ENCODE results near the gene SRPRB.

The SRPRB gene

DNA sequence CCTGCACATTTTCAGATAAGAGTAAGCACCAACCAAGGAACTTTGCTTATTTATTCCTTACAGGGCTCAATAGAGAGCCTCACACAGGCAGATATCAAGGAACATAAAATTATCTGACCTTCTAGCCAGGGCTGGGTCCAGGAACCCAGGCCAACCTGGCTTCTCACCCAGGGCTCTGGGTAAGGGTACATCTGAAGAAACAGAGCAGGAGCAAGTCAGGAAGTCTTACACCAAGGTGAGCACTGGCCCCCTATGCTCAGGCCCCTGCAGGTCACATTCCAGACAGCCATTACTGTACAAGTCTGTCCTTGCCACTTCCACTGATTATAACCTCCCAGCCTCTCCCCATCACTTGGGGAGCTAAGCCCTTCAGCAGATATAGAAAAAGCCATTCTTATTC, 40.4 kb upstream of the SRPRB start:
- Histone ChIP-seq H3K27me3 (ENCODE audit: insufficient read depth, low read depth, severe bottlenecking) (peaks cover 8% of the 10 kb centered on the region), H3K9me3 (ENCODE audit: severe bottlenecking) (no peaks in the 10 kb centered on the region), H3K4me3 (ENCODE audit: low read depth, low read length) (no peak overlapping the region), H3K27ac (no peak overlapping the region), H3K36me3 (no peaks in the 10 kb centered on the region)
- TF ChIP-seq, protein P1, sequence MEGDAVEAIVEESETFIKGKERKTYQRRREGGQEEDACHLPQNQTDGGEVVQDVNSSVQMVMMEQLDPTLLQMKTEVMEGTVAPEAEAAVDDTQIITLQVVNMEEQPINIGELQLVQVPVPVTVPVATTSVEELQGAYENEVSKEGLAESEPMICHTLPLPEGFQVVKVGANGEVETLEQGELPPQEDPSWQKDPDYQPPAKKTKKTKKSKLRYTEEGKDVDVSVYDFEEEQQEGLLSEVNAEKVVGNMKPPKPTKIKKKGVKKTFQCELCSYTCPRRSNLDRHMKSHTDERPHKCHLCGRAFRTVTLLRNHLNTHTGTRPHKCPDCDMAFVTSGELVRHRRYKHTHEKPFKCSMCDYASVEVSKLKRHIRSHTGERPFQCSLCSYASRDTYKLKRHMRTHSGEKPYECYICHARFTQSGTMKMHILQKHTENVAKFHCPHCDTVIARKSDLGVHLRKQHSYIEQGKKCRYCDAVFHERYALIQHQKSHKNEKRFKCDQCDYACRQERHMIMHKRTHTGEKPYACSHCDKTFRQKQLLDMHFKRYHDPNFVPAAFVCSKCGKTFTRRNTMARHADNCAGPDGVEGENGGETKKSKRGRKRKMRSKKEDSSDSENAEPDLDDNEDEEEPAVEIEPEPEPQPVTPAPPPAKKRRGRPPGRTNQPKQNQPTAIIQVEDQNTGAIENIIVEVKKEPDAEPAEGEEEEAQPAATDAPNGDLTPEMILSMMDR (IDR thresholded peaks at IDR 0.05; ENCODE audit: low read depth, low read length), result no peak
- no peak for DNase-seq

DNA sequence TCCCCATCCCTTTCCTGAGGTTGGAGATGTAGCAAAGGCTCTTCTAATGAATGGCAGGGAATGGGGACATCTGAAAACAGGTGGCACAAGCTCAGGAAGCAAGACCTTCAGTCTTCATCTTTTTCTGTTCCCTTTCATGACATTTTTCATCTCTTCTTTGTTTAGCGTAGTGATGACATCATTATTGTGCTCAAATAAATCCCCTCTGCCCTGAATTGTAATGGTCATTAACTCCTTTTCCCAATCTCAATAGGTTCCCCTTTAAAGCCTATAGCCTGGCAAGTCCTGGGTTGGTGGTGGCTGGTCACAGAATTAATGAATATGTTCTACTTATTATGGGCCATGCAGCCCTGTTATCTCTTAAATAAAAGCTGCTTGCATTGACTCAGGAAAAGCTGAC, 38.0 kb upstream of the SRPRB start:
- Histone ChIP-seq H3K4me3 (ENCODE audit: low read depth, low read length) (no peak overlapping the region), H3K27ac (no peak overlapping the region), H3K36me3 (no peaks in the 10 kb centered on the region), H3K27me3 (ENCODE audit: insufficient read depth, low read depth, severe bottlenecking) (peaks cover 8% of the 10 kb centered on the region), H3K9me3 (ENCODE audit: severe bottlenecking) (no peaks in the 10 kb centered on the region)
- no peak for DNase-seq
- TF ChIP-seq, protein P1 (IDR thresholded peaks at IDR 0.05; ENCODE audit: low read depth, low read length), result no peak

DNA sequence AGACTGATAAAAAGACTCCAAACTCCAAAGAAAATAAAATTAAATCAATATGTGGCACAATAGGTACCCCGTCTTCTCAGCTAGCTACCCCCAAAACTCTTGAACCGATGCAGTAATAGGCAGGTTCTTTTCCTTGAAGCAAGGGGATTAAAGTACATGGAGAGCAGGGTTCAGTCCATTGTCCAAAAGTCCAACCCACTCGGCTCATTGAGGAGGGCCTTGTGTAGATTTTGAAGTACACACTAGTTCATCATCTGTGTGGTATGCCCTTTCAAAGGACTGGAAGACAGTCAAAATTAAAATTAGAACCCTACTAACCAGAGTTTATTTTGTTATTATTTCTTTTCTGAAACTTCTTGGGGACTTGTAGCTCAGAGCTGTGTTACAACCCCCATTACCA, 36.1 kb upstream of the SRPRB start:
- H3K9me3 ChIP-seq (ENCODE audit: severe bottlenecking), result no peaks in the 10 kb centered on the region
- TF ChIP-seq, protein P1 (IDR thresholded peaks at IDR 0.05; ENCODE audit: low read depth, low read length), result no peak

DNA sequence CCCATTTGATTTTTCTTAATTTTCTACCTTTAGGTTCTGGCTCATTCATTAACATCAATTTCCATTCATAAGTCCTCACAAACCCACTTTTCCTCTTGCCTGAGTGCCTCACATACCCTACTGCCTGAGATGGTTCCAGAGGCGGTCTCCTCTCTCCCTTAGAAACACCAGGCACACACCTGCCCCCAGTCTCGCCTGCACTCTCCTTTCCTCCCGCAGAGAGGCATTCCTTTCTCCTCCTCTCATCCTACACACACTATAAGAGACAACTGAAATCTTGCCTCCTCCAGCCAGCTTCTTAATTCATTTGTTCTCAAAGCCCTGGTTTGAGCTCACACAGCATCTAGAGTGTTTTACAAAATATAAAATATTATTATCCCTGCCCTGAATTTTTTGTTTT, 31.9 kb upstream of the SRPRB start:
- Histone ChIP-seq H3K27ac (no peak overlapping the region), H3K9me3 (ENCODE audit: severe bottlenecking) (no peaks in the 10 kb centered on the region), H3K4me3 (ENCODE audit: low read depth, low read length) (no peak overlapping the region), H3K36me3 (no peaks in the 10 kb centered on the region), H3K27me3 (ENCODE audit: insufficient read depth, low read depth, severe bottlenecking) (no peaks in the 10 kb centered on the region)
- TF ChIP-seq, protein P1 (IDR thresholded peaks at IDR 0.05; ENCODE audit: low read depth, low read length), result no peak
- DNase-seq, result no peak

More for the DNA sequence above, 36.1 kb upstream of the SRPRB start:
- Histone ChIP-seq H3K27ac (no peak overlapping the region), H3K4me3 (ENCODE audit: low read depth, low read length) (no peak overlapping the region), H3K36me3 (no peaks in the 10 kb centered on the region), H3K27me3 (ENCODE audit: insufficient read depth, low read depth, severe bottlenecking) (no peaks in the 10 kb centered on the region)
- no peak for DNase-seq

DNA sequence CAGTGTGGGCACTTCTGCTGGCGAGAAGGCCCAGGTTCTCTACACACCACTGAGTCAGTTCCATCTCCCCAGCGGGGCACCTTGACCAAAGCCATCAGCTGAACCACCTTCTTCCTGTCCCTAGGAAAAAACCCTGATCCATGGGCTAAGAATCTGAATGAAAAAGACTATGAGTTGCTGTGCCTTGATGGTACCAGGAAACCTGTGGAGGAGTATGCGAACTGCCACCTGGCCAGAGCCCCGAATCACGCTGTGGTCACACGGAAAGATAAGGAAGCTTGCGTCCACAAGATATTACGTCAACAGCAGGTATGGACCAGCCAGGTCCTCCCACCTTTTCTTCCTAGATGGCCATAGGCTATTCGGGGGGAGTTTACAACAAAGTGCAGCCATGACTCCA, 30.3 kb upstream of the SRPRB start:
- Histone ChIP-seq H3K36me3 (no peaks in the 10 kb centered on the region), H3K27me3 (ENCODE audit: insufficient read depth, low read depth, severe bottlenecking) (no peaks in the 10 kb centered on the region), H3K9me3 (ENCODE audit: severe bottlenecking) (no peaks in the 10 kb centered on the region), H3K27ac (no peak overlapping the region), H3K4me3 (ENCODE audit: low read depth, low read length) (no peak overlapping the region)
- TF ChIP-seq, protein P1 (IDR thresholded peaks at IDR 0.05; ENCODE audit: low read depth, low read length), result no peak
- no peak for DNase-seq

DNA sequence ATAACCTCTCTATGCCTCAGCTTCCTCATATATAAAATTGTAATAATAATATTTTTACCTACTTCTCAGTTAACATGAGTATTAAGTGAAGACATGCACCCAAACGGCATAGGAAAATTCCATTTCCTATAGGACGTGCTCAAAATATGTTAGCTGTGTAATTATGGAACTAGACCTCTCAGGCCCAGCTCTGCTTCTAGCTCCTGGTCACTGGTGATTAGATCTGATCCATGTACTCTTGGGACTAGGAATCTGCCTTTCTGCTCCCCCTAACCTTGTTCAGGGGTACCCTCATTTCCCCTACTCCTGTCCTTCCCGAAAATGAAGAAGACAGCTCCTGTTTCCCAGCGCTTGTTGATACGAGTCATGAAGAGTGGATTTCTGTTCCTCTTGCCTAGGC, 29.8 kb upstream of the SRPRB start:
- Histone ChIP-seq H3K27me3 (ENCODE audit: insufficient read depth, low read depth, severe bottlenecking) (no peaks in the 10 kb centered on the region), H3K4me3 (ENCODE audit: low read depth, low read length) (no peak overlapping the region), H3K36me3 (no peaks in the 10 kb centered on the region), H3K9me3 (ENCODE audit: severe bottlenecking) (no peaks in the 10 kb centered on the region), H3K27ac (no peak overlapping the region)
- TF ChIP-seq, protein P1 (IDR thresholded peaks at IDR 0.05; ENCODE audit: low read depth, low read length), result no peak
- DNase-seq, result no peak

Data from WERI-Rb-1 (cell line).